ENCODE results near the gene RPL31.

DNA sequence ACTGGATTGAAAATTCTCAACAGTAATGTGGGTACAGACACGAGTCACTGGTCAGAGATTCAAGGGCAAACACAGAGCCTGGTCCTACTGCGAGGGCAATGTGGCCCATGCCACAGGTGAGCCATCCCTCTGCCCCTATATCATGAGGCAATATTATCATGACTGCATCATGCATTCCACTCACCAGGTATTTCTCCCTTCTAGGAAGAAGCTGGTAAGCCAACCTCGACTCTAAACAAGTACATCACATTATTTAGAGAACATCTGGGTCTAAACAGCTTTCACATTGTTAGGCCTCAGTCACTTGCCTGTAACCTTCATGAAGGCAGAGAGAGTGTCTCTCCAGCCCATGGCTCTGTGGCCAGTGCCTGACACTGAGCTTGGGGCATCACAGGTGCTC is 14.6 kb upstream of the RPL31 start:
- TF ChIP-seq, protein P1, sequence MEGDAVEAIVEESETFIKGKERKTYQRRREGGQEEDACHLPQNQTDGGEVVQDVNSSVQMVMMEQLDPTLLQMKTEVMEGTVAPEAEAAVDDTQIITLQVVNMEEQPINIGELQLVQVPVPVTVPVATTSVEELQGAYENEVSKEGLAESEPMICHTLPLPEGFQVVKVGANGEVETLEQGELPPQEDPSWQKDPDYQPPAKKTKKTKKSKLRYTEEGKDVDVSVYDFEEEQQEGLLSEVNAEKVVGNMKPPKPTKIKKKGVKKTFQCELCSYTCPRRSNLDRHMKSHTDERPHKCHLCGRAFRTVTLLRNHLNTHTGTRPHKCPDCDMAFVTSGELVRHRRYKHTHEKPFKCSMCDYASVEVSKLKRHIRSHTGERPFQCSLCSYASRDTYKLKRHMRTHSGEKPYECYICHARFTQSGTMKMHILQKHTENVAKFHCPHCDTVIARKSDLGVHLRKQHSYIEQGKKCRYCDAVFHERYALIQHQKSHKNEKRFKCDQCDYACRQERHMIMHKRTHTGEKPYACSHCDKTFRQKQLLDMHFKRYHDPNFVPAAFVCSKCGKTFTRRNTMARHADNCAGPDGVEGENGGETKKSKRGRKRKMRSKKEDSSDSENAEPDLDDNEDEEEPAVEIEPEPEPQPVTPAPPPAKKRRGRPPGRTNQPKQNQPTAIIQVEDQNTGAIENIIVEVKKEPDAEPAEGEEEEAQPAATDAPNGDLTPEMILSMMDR (IDR thresholded peaks at IDR 0.05; ENCODE audit: low read depth, low read length, poor library complexity, severe bottlenecking) = no peak
- TF ChIP-seq EZH2phosphoT487 (IDR thresholded peaks at IDR 0.05; ENCODE audit: borderline replicate concordance, low read length) = no peak

Measured in DOHH2 (cell line).